Fibroblast of upper back skin (primary cell): ENCODE data around the gene SEMA5A.

Source experiments
- DNase-seq: peaks from one replicate; pipeline ENCODE4 v3.0.0-alpha.2; 2013

Gene SEMA5A

DNA sequence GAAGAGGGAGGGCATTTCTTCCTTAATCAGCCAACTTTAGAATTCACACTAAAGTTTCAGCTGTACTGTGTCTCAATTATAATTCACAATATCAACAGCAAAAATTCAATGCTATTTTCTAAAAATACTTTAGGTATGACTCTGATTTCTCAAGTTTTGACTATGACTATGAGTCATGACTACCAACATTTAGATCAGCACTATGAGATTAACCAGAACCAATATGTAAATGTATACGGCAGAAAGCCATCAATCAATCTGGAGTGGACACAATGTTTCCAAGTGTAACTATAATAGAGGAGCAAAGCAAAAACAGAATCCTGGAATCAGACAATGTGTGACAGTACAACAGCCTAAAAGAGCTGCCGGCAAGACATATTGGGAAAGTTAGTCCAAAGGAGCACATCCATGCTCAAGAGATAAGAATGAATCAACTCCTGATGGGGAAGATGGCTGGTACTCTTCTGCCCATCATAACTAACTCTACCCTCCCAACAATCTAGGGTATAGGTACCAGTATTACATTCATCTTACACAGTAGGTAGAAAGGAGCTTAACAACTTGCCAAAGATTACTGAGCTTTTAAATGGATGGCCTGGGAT lies 294.4 kb downstream of the SEMA5A start:
- DNase-seq, result peak; percentile 77

DNA sequence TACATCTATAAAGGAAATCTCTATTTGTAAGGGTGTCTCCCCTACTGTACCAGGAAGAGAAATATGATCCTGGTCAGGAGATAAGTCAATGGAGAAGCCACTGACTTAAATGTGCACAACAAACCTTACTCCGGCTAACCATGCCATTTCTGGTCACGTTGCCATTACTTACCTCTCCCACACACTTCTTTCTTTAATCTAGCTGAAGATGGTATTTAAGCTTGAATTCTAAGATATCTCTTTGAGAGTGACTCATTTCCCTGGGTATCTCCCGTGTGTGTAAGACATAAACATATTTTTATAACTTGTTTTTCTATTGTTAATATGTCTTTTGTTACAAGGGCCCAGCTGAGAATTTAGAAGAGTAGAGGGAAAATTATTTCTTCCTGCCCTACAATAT lies 296.6 kb downstream of the SEMA5A start:
- DNase-seq, result no peak

DNA sequence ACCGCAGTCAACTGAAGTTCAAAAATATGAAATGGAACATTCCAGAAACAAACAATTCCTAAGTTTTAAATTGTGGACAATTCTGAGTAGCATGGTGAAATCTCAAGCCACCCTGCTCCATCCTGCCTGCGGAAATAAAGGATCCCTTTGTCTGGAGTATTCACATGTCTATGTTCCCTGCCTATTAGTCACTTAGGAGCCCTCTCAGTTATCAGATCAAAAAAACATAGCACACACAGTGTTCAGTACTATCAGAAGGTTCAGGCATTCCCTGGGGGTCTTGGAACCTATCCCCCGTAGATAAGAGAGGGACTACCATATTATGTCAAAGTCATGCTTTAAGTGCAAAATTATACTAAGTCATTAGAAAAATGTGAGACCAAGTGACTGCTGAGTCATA lies 300.8 kb downstream of the SEMA5A start:
- DNase-seq, result no peak

DNA sequence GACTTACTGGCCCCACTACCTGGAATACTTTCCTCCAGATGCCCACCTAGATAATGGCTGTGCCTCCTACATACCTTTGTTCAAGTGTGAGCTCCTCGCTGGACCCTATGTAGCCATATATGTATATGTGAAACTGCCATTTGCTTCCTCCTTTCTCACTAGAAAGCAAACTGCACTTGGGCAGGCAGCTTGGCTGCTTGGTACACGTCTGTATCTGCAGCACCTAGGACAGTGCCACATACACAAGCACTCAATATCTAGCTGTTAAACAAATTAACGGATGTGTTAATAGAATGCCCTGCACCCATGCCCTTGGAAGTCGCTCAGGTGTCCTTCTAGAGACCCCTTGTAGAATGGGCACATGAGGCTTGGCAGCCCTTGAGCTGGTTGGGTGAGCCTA lies 301.5 kb downstream of the SEMA5A start:
- DNase-seq, result no peak

DNA sequence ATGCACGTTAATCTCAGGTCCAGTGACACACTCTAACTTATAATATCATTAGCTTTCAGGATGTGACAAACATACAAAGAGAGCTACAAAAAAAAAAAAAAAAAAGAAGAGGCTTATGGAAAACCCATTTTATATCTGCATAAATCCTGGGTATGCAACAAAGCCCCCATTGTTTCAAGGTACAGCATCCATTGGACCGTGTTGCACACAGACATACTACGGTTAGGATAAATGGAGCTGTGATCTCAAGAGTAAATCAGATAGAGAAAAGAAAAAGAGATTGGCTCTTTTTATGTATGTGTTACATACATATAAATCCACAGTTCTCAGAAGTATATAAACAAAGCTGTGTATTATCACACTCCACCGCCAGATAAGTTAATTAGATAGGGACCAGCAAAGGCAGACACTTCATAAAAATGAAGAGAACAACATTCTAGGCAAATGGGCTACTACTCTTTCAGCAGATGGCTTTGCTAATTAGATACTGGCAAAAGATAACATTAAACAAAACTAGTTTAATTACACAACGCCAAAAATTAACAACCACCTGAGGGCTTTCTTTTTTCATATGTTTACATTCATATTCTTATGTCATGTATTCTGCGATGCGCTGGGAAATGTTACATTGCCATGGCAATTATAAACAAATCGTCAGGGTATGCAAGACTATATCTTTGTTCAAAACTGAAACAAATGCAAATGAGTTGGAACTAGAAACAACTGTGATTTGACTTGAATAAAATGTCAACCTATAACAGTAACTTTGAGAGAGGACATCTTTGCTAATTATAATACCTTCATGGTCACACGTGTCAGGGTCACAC lies 304.2 kb downstream of the SEMA5A start:
- no peak for DNase-seq

DNA sequence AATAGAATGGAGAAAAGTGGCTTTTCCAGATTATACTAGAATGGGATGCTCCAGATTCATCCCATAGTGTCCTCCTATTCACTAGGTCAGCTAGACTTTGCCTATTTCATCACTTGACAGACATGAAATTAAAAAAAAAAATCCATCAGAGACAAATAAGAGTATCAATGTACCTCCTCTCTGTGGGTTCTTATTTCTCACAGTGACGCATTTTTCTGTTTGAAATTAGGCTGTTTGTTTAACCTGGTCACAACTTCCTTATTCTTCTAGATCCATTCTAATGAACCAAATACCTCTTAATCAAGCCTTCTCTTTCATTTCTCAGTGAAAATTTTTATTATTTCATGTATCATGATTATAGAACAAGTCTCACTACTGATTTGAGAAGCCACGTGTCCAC lies 305.4 kb downstream of the SEMA5A start:
- DNase-seq, result no peak

DNA sequence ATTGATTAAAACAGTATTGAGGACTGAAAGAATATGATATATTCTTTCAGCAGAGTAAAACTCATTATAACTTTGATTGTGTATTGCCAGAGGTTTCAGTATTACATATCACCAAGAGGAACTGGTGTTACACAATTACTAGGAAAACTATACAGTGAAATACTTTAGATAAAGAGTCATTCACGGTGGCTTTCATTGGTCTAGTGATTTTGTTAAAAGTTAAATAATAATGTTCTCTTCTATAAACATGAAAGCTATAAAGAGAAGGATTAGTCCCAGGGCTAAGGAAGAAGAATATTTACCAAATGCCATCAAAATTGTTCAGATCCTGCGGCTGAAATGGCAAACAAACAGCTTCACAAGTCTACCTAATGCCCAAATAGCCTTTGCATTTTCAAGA lies 306.2 kb downstream of the SEMA5A start:
- peak; percentile 35 for DNase-seq

DNA sequence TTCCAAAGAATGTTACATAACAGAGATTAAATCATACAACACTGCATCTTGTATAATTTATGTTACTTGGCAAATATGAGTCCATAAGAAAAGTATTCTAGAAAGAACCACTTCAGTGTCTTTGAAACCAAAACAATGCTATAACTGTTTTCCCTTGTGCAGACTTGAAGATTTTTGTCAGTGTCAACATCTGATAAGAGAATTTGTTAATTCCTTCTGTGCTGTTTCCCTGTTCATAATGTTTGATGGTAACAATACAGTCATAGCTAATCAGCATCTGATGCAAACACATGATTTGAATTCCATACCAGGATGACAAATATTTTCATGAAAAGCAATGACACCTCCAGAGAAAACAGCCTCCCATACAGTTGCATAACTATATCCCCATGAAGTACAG lies 306.8 kb downstream of the SEMA5A start:
- peak; percentile 34 for DNase-seq

DNA sequence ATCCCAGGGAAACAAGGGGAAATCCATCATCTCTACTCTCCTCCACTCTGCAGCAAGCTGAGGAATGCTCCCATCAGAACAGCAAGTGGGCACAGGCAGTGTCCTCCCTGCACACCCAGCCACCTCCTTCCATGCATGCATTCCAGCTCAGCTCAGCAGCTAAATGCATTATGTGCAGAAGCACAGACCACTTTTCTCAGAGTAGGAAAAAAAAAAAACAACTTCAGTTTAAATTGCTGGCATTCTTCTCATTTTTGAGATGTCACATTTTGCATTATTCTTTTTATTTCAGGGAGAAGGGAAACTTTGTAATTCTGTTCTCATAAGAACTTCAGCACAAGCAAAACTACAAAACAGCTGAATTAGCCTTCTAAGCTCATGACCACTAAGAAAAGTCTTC lies 312.2 kb downstream of the SEMA5A start:
- DNase-seq, result peak; percentile 67

DNA sequence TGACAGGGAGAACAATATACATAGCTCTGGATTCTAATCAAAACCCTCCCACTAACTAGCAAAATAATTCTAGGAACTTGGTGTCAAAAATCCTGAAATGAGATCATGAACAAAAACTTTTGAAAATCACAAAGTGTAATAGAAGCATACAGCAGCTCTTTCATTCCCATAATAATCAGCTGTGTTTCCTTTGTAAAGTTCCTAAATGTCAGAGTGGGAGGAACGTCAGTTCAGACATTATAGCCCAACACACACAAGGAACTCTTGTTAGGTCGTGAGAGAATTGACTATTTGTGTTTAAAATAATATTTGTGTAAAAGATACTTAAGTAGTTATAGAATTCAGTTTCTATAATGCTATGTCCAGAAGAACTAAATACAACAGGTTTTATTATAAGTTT lies 312.8 kb downstream of the SEMA5A start:
- DNase-seq, result no peak

DNA sequence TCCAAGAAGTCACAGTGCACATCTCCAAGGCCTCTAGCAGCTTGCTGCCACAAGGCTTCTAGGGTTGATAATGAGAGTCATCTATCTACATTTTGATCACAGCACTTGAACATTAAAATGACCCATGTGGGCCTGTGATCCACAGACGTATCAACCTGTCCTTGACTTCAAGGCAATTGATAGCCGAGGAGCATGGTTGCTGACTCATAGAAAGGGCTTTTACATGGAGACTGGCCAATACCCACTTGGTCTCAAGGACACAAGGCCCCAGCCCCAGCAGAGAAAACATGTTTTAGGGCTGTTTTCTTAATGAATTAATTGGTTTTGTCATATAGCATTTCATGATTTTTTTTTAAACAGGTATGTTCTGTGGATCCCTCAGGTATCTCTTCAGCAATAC lies 314.0 kb downstream of the SEMA5A start:
- no peak for DNase-seq

DNA sequence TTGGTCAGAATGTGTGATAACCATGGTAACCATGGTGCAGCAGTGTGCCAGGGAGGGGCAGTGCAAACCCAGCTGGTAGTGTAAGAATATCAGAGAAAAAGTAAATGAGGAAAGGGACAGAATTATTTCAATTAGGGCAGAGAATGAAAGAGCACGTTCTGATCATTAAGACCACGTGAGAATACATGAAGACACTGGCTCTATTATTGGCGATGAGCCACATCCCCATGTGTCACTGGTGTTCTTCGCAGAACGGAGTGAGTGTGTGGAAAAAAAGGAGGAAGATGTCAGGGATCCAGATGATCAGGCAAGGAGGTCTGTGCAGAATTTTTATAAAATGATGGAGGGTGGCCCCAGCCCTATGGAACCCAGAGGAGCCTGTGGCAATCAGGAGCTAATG lies 315.5 kb downstream of the SEMA5A start:
- DNase-seq, result peak; percentile 18

DNA sequence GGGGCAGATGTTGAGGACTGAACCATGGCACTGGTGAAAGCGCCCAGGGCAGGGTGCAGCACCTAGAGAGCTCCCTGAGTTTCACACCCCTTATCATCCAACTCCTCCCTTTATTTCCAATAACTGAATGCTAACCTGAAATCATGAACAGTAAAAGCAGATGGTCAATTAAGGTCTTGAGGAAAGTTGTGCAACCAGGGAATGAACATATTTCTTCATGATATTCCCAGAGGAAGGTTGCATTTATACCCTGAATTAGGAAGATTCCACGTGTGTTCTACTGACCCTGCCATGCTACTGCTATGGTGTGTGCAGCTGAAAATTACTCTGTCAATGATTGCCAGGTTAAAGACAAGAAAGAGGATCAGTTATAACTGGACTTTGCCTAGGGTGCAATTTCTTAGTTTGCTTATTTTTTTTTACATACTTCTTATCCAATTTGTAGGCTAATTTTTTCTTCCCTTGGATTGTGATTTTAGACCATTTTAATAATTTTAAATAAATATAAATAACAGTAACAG lies 319.8 kb downstream of the SEMA5A start:
- DNase-seq, result no peak

DNA sequence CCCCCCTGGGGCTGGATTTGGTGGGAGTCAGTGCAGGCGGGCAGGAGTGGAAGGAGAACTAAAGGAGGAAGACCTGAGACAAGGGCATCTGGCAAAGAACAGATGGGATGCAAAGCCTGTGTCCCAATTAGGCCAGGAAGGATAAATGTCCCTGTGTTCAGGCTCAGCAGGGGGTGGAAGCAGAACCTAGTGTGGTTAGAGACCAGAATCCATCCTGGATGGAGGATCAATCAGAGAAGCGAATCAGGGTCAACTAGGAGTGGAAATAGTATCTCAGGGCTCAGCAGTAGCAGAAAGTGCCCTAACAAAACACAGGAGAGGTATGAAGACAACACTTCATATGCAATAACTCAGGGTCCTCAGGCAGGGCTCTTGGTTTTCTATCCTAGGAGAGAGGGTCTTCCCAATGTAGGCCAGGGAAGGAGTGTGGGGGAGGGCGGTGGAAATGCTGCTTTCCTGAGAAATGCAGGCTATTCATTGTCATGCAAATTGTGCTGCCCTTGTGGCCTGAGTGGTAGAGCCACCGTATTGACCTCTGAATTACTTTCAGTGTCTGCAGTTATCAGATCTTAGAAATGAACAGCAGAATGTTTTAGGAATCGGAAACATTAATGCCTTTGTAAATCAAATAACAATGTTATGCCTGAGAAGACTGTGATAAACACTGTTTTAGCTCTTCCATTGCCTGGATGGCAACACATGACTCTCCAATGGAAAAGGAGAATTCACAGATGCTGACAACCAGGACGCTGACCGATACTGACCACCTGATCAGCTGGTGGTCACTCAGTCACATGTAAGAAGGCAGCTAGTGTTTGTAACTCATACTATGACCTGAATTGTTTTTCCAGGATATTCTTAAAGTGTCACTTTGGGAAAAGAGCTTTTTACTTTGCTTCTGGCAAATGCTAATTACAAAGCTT lies 323.6 kb downstream of the SEMA5A start:
- no peak for DNase-seq

DNA sequence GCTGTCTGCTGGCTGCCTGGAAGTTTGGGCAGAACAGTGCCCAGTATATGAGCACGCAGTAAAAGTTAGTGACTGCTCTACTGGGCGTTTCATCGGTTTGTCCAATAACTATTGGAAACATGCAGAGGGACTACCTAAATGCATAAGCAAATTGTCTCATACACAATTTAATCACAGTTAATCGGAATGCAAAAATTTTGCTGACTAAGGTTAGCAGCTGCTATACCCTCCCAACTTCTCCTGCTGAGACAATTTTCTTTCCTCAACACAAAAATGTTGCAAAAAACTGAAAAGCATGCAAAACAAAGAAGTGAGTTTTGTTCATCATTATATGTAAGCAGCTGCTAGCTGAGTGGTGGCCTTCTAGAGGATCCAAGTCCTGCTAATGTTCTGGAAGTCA lies 327.5 kb downstream of the SEMA5A start:
- no peak for DNase-seq

DNA sequence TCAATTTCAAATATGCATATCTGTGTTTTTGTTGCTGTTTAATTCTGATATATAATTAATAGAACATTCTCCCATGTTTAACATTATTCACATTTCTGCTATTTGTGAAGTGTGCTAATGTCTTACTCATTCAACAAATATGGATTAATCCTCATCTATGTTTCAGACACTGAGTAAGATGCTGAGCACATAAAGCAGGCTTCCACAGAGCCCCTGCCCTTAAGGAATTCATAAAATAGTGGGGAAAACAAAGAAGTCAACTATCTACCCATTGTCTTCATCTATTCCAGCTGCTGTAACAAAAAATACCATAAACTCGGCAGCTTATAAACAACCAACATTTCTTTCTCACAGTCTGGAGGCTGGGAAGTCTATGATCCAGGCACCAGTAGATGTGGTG lies 333.3 kb downstream of the SEMA5A start:
- DNase-seq, result peak; percentile 48

DNA sequence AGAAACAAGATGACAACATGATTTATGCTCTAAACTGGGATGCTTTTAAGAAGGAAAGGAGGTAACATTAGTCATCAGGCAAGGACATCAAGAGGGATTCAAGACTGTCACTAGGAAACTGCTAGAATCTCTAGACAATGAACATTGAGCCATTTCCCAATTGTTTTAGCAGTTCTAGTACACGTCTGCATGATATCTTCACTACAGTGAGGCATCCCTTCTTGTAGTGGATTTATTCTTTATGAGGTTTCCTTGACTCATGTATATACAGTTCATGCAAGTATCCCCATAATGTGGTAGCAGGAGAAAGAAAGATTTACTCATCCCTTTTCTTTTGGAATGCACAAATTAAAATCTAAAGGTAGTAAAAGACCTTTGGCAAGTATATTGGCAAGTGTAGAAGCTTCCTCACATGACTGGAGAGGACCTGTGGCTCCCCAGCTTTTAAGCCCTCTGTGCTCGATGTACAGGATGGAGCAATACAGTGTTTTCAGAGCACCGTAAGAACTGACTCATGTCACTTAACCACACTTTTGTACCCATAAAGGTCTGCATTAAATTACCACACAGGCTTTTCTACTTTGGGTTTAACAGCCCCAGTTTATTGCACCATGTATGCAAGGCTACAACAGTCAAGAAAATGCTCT lies 335.9 kb downstream of the SEMA5A start:
- DNase-seq, result peak; percentile 51

DNA sequence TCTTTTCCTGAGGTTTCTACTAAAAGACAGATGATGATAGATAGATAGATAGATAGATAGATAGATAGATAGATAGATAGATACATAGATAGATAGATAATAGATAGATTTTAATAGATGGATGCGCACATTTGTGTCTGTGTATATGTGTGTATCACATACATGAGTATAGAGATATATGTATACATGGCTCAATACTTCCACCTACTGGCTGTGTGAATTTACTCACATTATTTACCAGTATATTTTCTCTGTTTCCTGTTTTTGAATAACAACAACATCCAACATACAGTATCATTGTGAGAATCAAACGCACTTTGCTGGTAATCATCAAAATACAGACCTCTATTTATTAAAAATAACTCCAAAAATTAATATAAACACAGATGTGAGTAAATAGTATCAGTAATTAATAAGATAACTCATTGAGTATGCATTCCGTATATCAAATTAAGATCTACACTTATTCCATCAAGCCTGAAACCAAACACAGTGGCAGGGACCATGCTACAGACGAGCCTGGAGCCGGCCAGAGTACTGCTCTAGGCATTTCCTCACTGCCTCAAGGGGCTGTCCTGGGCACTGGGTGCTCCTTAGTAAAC lies 338.0 kb downstream of the SEMA5A start:
- peak; percentile 58 for DNase-seq

DNA sequence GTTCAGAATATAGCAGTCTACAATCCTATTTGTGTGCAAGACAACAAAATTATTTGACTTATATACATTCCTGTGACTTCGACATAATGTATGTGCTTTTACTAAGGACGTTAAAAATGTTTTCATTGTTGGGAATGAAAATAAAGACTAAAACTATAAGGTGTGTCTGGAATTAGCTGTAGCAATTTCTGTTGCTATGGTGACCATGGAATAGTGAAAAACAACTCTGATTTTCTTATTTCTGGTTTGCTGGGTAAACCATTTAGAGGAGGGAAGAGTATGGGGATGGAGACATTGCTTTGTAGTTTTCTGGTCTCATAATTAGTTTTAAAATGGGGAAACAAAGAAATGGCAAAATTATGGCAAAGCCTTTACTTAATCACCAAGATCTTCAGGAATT lies 343.2 kb downstream of the SEMA5A start:
- DNase-seq, result no peak

DNA sequence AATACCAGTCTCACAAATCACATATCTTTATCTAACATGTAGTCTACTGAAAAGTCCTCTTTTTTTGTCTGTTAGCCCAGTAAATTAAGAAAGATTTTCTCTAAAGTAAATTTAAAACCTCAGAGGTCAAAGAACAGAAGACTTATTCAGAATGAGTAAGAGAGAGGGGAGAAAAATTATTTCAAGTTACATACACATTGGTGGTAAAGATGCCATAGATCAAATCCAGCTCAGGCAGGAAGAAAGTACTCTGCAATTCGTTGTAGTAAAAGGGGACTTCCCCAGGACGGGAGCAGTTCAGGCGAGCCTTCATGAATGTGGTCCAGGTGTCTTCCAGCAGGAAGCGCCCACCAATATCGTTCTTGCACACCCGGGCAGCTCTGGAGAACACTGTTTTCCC lies 344.1 kb downstream of the SEMA5A start:
- no peak for DNase-seq

DNA sequence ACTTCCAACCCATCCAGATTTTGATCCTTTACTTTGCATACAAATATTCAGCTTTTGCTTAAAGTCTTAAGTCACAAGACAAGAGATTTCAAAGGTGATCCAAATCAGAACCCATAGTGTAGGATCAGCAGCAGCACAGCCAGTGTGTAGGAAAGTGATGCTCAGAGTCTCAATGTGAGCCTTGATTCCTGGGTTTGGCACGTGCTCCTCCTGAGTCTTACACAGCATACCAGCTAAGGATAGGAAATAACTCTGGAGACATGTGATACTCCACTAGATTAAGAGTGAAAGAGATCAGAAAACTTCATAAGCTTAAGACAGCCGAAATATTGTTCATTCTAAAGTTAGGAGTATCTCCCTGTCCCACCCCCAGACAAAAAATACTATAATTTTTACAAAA lies 344.9 kb downstream of the SEMA5A start:
- no peak for DNase-seq

DNA sequence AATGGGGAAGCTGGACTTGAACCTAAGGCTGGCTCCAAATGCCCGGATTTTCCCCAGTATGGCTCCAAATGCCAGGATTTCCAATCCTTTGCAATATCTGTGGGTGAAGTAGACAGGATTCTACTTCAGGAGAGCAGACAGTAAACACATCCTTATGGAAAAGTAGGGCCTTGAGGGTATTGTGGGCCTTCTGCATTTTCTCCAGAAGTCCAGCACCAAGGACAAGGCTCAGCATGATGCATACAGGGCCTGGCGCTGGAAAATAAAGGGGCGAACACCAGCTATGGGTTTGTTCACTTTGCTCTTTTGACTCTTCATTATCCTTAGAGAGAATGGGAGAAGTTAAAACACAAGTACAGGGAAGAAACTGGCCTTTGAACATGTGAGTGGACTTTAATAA lies 347.5 kb downstream of the SEMA5A start:
- DNase-seq, result peak; percentile 45

DNA sequence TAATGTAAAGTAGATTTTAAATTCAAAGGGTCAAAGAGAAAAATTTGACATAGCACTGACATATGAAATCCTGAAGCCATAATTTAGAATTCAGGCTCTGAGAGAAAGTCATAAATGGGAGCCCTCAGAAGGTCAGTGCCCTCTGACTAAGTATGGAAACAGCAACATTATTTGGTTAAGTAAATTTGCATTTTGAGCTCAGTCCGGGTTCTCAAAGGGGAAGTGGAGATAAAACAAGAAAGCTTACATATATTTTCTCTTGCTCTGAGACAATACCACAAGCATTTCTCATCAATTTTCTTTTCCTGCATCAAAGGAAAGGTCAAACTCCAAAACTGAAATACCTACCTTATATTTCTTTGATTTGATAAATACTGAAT lies 348.0 kb downstream of the SEMA5A start:
- peak; percentile 21 for DNase-seq
